H9 (cell line): Measurements from ENCODE around the gene TSC22D1. TPM values are rescaled to one million over a fixed set of nuclear protein-coding genes. Genes with fewer than 3 reads are reported as not detected.

ENCODE experiments used
- DNase-seq: peaks from one replicate; pipeline ENCODE4 v3.0.0-alpha.2; 2017
- H2AFZ ChIP-seq: one replicate; pipeline ENCODE4 v1.6.1; 2013; ENCODE audit warnings: mild to moderate bottlenecking, low read length, control low read depth, moderate library complexity
- H2AK5ac ChIP-seq: 2 replicates; pipeline ENCODE4 v1.6.1; 2013; ENCODE audit warnings: low read length, control low read depth, mixed read lengths; ENCODE audit not compliant: insufficient read length
- H2BK120ac ChIP-seq: one replicate; pipeline ENCODE4 v1.6.1; 2013; ENCODE audit warnings: low read depth, mild to moderate bottlenecking, low read length, control low read depth, inconsistent platforms; ENCODE audit not compliant: poor library complexity, severe bottlenecking
- H2BK12ac ChIP-seq: 2 replicates; pipeline ENCODE4 v1.6.1; 2013; ENCODE audit warnings: low read length, control low read depth, mixed read lengths, low read depth; ENCODE audit not compliant: insufficient read length
- H2BK15ac ChIP-seq: 2 replicates; pipeline ENCODE4 v1.6.1; 2013; ENCODE audit warnings: low read depth, low read length, control low read depth
- H2BK20ac ChIP-seq: one replicate; pipeline ENCODE4 v1.6.1; 2013; ENCODE audit warnings: low read depth, mild to moderate bottlenecking, low read length, control low read depth, inconsistent platforms; ENCODE audit not compliant: poor library complexity, severe bottlenecking
- H2BK5ac ChIP-seq: 2 replicates; pipeline ENCODE4 v1.6.1; 2013; ENCODE audit warnings: low read length, control low read depth, mixed read lengths; ENCODE audit not compliant: insufficient read length
- H3K14ac ChIP-seq: 2 replicates; pipeline ENCODE4 v1.6.1; 2013; ENCODE audit warnings: low read length, control low read depth; ENCODE audit not compliant: insufficient read depth
- H3K18ac ChIP-seq: 2 replicates; pipeline ENCODE4 v1.6.1; 2013; ENCODE audit warnings: low read depth, mild to moderate bottlenecking, mixed read lengths, low read length, control low read depth; ENCODE audit not compliant: insufficient read length
- H3K23ac ChIP-seq: 2 replicates; pipeline ENCODE4 v1.6.1; 2013; ENCODE audit warnings: low read length, control low read depth, mixed read lengths, low read depth; ENCODE audit not compliant: insufficient read length
- H3K23me2 ChIP-seq: 2 replicates; pipeline ENCODE4 v1.6.1; 2013; ENCODE audit warnings: low read depth, mild to moderate bottlenecking, mixed read lengths, low read length, control low read depth; ENCODE audit not compliant: insufficient read length, poor library complexity, severe bottlenecking
- H3K27ac ChIP-seq: 2 replicates; pipeline ENCODE4 v1.5.1; 2013; ENCODE audit warnings: low read length, control low read depth, mixed read lengths, low read depth; ENCODE audit not compliant: insufficient read length
- H3K27me3 ChIP-seq: 2 replicates; pipeline ENCODE4 v1.6.1; 2013; ENCODE audit warnings: low read length, control low read depth, inconsistent platforms; ENCODE audit not compliant: insufficient read depth
- H3K4ac ChIP-seq: 2 replicates; pipeline ENCODE4 v1.6.1; 2013; ENCODE audit warnings: low read depth, mild to moderate bottlenecking, control low read depth, inconsistent platforms, low read length, moderate library complexity
- H3K4me1 ChIP-seq: 2 replicates; pipeline ENCODE4 v1.6.1; 2013; ENCODE audit warnings: low read length, control low read depth, inconsistent platforms; ENCODE audit not compliant: insufficient read depth
- H3K4me2 ChIP-seq: 2 replicates; pipeline ENCODE4 v1.6.1; 2013; ENCODE audit warnings: low read length, control low read depth, mixed read lengths; ENCODE audit not compliant: insufficient read length, insufficient read depth
- H3K56ac ChIP-seq: 2 replicates; pipeline ENCODE4 v1.6.1; 2013; ENCODE audit warnings: low read depth, mild to moderate bottlenecking, mixed read lengths, low read length, control low read depth; ENCODE audit not compliant: insufficient read length
- H3K79me1 ChIP-seq: 2 replicates; pipeline ENCODE4 v1.6.1; 2013; ENCODE audit warnings: low read depth, mild to moderate bottlenecking, moderate library complexity, low read length, control low read depth, inconsistent platforms; ENCODE audit not compliant: insufficient read depth, poor library complexity, severe bottlenecking
- H3K79me2 ChIP-seq: 2 replicates; pipeline ENCODE4 v1.6.1; 2013; ENCODE audit warnings: low read length, control low read depth, inconsistent platforms; ENCODE audit not compliant: insufficient read depth
- H3K9ac ChIP-seq: 2 replicates; pipeline ENCODE4 v1.6.1; 2013; ENCODE audit warnings: low read length, control low read depth, mixed read lengths; ENCODE audit not compliant: insufficient read length; ENCODE audit errors: extremely low read depth
- H3K9me3 ChIP-seq: one replicate; pipeline ENCODE4 v1.6.1; 2013; ENCODE audit warnings: low read depth, low read length, inconsistent platforms; ENCODE audit not compliant: control insufficient read depth
- H3T11ph ChIP-seq: one replicate; pipeline ENCODE4 v1.6.1; 2013; ENCODE audit warnings: mild to moderate bottlenecking, low read length, control low read depth, inconsistent platforms
- H4K20me1 ChIP-seq: one replicate; pipeline ENCODE4 v1.6.1; 2013; ENCODE audit not compliant: control insufficient read depth, insufficient read length, insufficient read depth
- H4K5ac ChIP-seq: 2 replicates; pipeline ENCODE4 v1.6.1; 2013; ENCODE audit warnings: low read depth, mild to moderate bottlenecking, mixed read lengths, low read length, control low read depth; ENCODE audit not compliant: insufficient read length
- H4K8ac ChIP-seq: replicated peaks from 2 replicates; pipeline ENCODE4 v1.6.1; 2013; ENCODE audit warnings: low read length, control low read depth, mixed read lengths, low read depth; ENCODE audit not compliant: insufficient read length
- H4K91ac ChIP-seq: 2 replicates; pipeline ENCODE4 v1.6.1; 2013; ENCODE audit warnings: low read depth, mild to moderate bottlenecking, moderate library complexity, mixed read lengths, low read length, control low read depth; ENCODE audit not compliant: insufficient read length
- H3K27ac Mint-ChIP-seq, 3 experiments: 2 replicates in 2 of 3; 3 replicates in 1 of 3; pipeline ENCODE4 v1.8.0; 2020 to 2021; ENCODE audit warnings: mixed read lengths in 3 of 3, mild to moderate bottlenecking in 1 of 3, moderate library complexity in 1 of 3
- H3K27me3 Mint-ChIP-seq: 2 replicates; pipeline ENCODE4 v1.8.0; 2021; ENCODE audit warnings: low read depth, mild to moderate bottlenecking, moderate library complexity, mixed read lengths
- H3K36me3 Mint-ChIP-seq, 3 experiments: 2 replicates in 2 of 3; 3 replicates in 1 of 3; pipeline ENCODE4 v1.8.0; 2020 to 2021; ENCODE audit warnings: low read depth in 3 of 3, mixed read lengths in 3 of 3; ENCODE audit not compliant: insufficient read depth in 1 of 3
- H3K4me1 Mint-ChIP-seq, 2 experiments: 2 replicates each; pipeline ENCODE4 v1.8.0; 2020; ENCODE audit warnings: mixed read lengths in 2 of 2
- H3K4me3 Mint-ChIP-seq, 2 experiments: 2 replicates in 1 of 2; 3 replicates in 1 of 2; pipeline ENCODE4 v1.8.0; 2020 to 2021; ENCODE audit warnings: mild to moderate bottlenecking in 2 of 2, mixed read lengths in 2 of 2, moderate library complexity in 1 of 2
- H3K9me3 Mint-ChIP-seq, 2 experiments: 2 replicates in 1 of 2; 3 replicates in 1 of 2; pipeline ENCODE4 v1.8.0; 2020; ENCODE audit warnings: mild to moderate bottlenecking in 2 of 2, mixed read lengths in 2 of 2, moderate library complexity in 1 of 2
- CTCF ChIP-seq: fragments of 200-600 bp; sonication (generic); conservative IDR thresholded peaks from 3 replicates; pipeline ENCODE4 v1.8.0; 2021; ENCODE audit warnings: antibody characterized with exemption, mild to moderate bottlenecking
- WGBS: extraction: QIAGEN DNeasy Blood & Tissue Kit; methylation state at CpG from one replicate; pipeline ENCODE4 v1.1.7; 2013; ENCODE audit warnings: missing lambda C conversion rate, low lambda C conversion rate, mixed read lengths; ENCODE audit not compliant: insufficient read length; ENCODE audit errors: extremely low coverage; 5-methylcytosine and 5-hydroxymethylcytosine counted together
- total RNA-seq: library from RNA; stranded (reverse); gene quantifications from 2 replicates; pipeline ENCODE4 v1.2.1, GENCODE V29; 2021

The TSC22D1 gene
- total RNA-seq, 1 experiment from 2014 or later: 76.7 TPM

- H4K5ac ChIP-seq: no peak overlapping the region
- DNase-seq: no peak
- no peak overlapping the region for H2BK15ac ChIP-seq
- no peak overlapping the region for H3K23ac ChIP-seq
- no peak overlapping the region for H3T11ph ChIP-seq
- no peak overlapping the region for H3K4me3 Mint-ChIP-seq
- no peak overlapping the region for H2BK5ac ChIP-seq
- no peak overlapping the region for H3K27ac ChIP-seq
- H3K23me2 ChIP-seq: no peaks in the 10 kb centered on the region
- H3K36me3 Mint-ChIP-seq: no peaks in the 10 kb centered on the region
- H2AFZ ChIP-seq: no peak overlapping the region
- no peak overlapping the region for H3K14ac ChIP-seq
- H3K9me3 ChIP-seq: no peaks in the 10 kb centered on the region
- peaks cover 48 to 50% of the 10 kb centered on the region in 2 experiments for H3K4me1 Mint-ChIP-seq
- no peaks in the 10 kb centered on the region; a peak in 1 of 5 replicates for H3K9me3 Mint-ChIP-seq
- no peaks in the 10 kb centered on the region for H4K20me1 ChIP-seq
- no peaks in the 10 kb centered on the region for H3K79me2 ChIP-seq
- H4K91ac ChIP-seq: no peak overlapping the region
- H2BK120ac ChIP-seq: no peak overlapping the region
- no peak overlapping the region for H3K9ac ChIP-seq
- no peak overlapping the region for H4K8ac ChIP-seq
- H3K4ac ChIP-seq: no peak overlapping the region
- no peak overlapping the region for H2BK20ac ChIP-seq
- H3K4me1 ChIP-seq: peaks cover 11% of the 10 kb centered on the region
- H2BK12ac ChIP-seq: no peak overlapping the region
- no peaks in the 10 kb centered on the region for H3K27me3 ChIP-seq
- H3K79me1 ChIP-seq: no peaks in the 10 kb centered on the region
- TF ChIP-seq CTCF: no peak
- H3K56ac ChIP-seq: no peak overlapping the region
- H3K4me2 ChIP-seq: no peak overlapping the region
- H2AK5ac ChIP-seq: no peak overlapping the region
- H3K18ac ChIP-seq: no peak overlapping the region
- H3K27me3 Mint-ChIP-seq: peaks cover 4% of the 10 kb centered on the region; the same call in 1 of the 2 replicates
- no peak overlapping the region for H3K27ac Mint-ChIP-seq
- no CpG with 5 or more reads among the region's 3 CpGs for WGBS
Measured at GRCh38 chr13:44399074-44399473, 177.1 kb downstream of the TSC22D1 start.
